CD4-positive, alpha-beta T cell (primary cell): ENCODE data around the gene KRTAP4-2. TPM values are rescaled to one million over a fixed set of nuclear protein-coding genes. Genes with fewer than 3 reads are reported as not detected.
"Not testable (repeated sequence)": the region's sequence is repeated elsewhere in the genome, so short reads cannot be mapped to it uniquely, and the experiment has no call there.

Experiments
- ATAC-seq: fragments of 200-7000 bp; cut with Tn5 transposase; one replicate; pipeline ENCODE4 v1.10.0; 2022; ENCODE audit warnings: mild to moderate bottlenecking; ENCODE audit not compliant: poor library complexity
- CTCF ChIA-PET: fragments of 350-600 bp; sonication (Branson Sonifier 250); formaldehyde crosslinking; loops from one replicate; lab custom pipeline; 2021; ENCODE audit warnings: antibody characterized with exemption, inconsistent platforms; lab: Charles Lee
- POLR2A ChIA-PET: fragments of 350-600 bp; sonication (Branson Sonifier 250); formaldehyde crosslinking; loops from one replicate; lab custom pipeline; 2021; ENCODE audit warnings: antibody characterized with exemption, inconsistent platforms; lab: Charles Lee
- DNase-seq, 14 experiments: peaks; one replicate each; pipeline ENCODE4 v3.0.0-alpha.2; 2013 to 2020; ENCODE audit warnings: mixed read lengths in 2 of 14
- H3K27ac ChIP-seq, 2 donors: one replicate each; pipeline versions ENCODE4 v1.5.1 to v1.7.0; 2013; ENCODE audit warnings: low read length in 2 of 2, low read depth in 1 of 2, mild to moderate bottlenecking in 1 of 2
- H3K27me3 ChIP-seq, 2 experiments: 1 replicate in 1 of 2; 2 replicates in 1 of 2; pipeline versions ENCODE4 v1.6.1 to v1.7.0; 2013; ENCODE audit warnings: low read length in 2 of 2, control low read depth in 1 of 2, mild to moderate bottlenecking in 1 of 2, moderate library complexity in 1 of 2; ENCODE audit not compliant: insufficient read depth in 2 of 2, control insufficient read depth in 1 of 2
- H3K36me3 ChIP-seq: one replicate; pipeline ENCODE4 v1.6.1; 2013; ENCODE audit warnings: low read length, control low read depth; ENCODE audit not compliant: insufficient read depth
- H3K4me1 ChIP-seq: one replicate; pipeline ENCODE4 v1.6.1; 2013; ENCODE audit warnings: low read length, control low read depth; ENCODE audit not compliant: insufficient read depth
- H3K4me3 ChIP-seq: one replicate; pipeline ENCODE4 v1.5.1; 2013; ENCODE audit warnings: mild to moderate bottlenecking, low read length, moderate library complexity
- H3K9me3 ChIP-seq, 2 experiments: 1 replicate in 1 of 2; 2 replicates in 1 of 2; pipeline versions ENCODE4 v1.6.1 to v1.7.0; 2013; ENCODE audit warnings: low read length in 2 of 2, mild to moderate bottlenecking in 2 of 2, control low read depth in 1 of 2, moderate library complexity in 1 of 2; ENCODE audit not compliant: control insufficient read depth in 1 of 2, insufficient read depth in 1 of 2
- H3K27ac Mint-ChIP-seq: one replicate; pipeline ENCODE4 v1.8.0; 2020; ENCODE audit warnings: mixed read lengths
- H3K27me3 Mint-ChIP-seq: one replicate; pipeline ENCODE4 v1.8.0; 2021; ENCODE audit warnings: mixed read lengths
- H3K36me3 Mint-ChIP-seq: one replicate; pipeline ENCODE4 v1.8.0; 2021; ENCODE audit warnings: low read depth, mixed read lengths
- H3K4me1 Mint-ChIP-seq: one replicate; pipeline ENCODE4 v1.8.0; 2021; ENCODE audit warnings: low read depth, mixed read lengths
- H3K4me3 Mint-ChIP-seq: one replicate; pipeline ENCODE4 v1.8.0; 2020; ENCODE audit warnings: mild to moderate bottlenecking, mixed read lengths
- H3K9me3 Mint-ChIP-seq: one replicate; pipeline ENCODE4 v1.8.0; 2020; ENCODE audit warnings: mixed read lengths
- CTCF ChIP-seq: fragments of 200-600 bp; IDR thresholded peaks from one replicate; pipeline ENCODE4 v1.8.0; 2022; ENCODE audit warnings: antibody characterized with exemption, mild to moderate bottlenecking
- intact Hi-C, 2 experiments: fragments of 100-400 bp; cut with DNase I in 1 of 2; cut with micrococcal nuclease in 1 of 2; formaldehyde crosslinking; loops; one replicate each; pipeline versions ENCODE4 v1.15.1 to v1.9.0; 2023 to 2025; cut with DNase I, micrococcal nuclease
- total RNA-seq, 174 experiments: library from RNA in 2 of 174; stranded (reverse) in 2 of 174; gene quantifications; one replicate each; pipeline ENCODE4 v1.2.3 and lab custom pipeline; 2021 to 2026

Gene KRTAP4-2
- total RNA-seq, 2 experiments from 2014 or later: not detected

- POLR2A ChIA-PET: interaction anchor here (0.9 kb wide), 1 partner anchor 10 kb away, joined by 3 read pairs; no protein-coding TSS in a partner anchor
Observed at GRCh38 chr17:41140360-41141131, 37.5 kb downstream of the KRTAP4-2 start, which contains the start of gene KRTAP4-6. Gene KRTAP4-6, minus strand, starts transcription at chr17:41140544. Its CDS starts 57 bp downstream, at chr17:41140487.

DNA sequence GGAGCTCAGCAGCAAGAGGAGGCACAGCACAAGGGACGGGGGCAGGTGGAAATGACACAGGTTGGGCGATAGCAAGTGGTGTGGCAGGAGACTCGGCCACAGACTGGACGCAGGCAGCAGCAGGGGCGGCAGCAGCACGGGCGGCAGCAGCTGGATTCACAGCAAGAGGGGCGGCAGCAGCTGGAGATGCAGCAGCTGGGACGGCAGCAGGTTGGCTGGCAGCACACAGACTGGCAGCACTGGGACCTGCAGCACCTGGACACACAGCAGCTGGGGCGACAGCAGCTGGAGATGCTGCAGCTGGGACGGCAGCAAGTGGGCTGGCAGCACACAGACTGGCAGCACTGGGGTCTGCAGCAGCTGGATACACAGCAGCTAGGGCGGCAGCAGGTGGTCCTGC, 38.2 kb downstream of the KRTAP4-2 start:
- not testable (repeated sequence) for H3K4me3 Mint-ChIP-seq
- peaks cover 19% of the 10 kb centered on the region for H3K9me3 Mint-ChIP-seq

More at GRCh38 chr17:41140360-41141131, 37.5 kb downstream of the KRTAP4-2 start, which contains the start of gene KRTAP4-6:
- TF ChIP-seq CTCF: no peak
- Mint-ChIP-seq H3K36me3 (peaks cover 19% of the 10 kb centered on the region), H3K9me3 (peaks cover 19% of the 10 kb centered on the region), H3K4me3 (no peak within 1 kb of the TSS), H3K27ac (no peak within 1 kb of the TSS), H3K4me1 (no peaks in the 10 kb centered on the region), H3K27me3 (no peaks in the 10 kb centered on the region)
- ATAC-seq (no peak), DNase-seq (no peak)
- no peak within 1 kb of the TSS for H3K4me3 ChIP-seq
- intact Hi-C loops: no loop called here
- H3K27me3 ChIP-seq: no peaks in the 10 kb centered on the region
- no peak within 1 kb of the TSS for H3K27ac ChIP-seq
- no peaks in the 10 kb centered on the region for H3K4me1 ChIP-seq
- CTCF ChIA-PET: no interaction called here
- peaks cover 14 to 16% of the 10 kb centered on the region in 2 experiments for H3K9me3 ChIP-seq
- H3K36me3 ChIP-seq: no peaks in the 10 kb centered on the region

DNA sequence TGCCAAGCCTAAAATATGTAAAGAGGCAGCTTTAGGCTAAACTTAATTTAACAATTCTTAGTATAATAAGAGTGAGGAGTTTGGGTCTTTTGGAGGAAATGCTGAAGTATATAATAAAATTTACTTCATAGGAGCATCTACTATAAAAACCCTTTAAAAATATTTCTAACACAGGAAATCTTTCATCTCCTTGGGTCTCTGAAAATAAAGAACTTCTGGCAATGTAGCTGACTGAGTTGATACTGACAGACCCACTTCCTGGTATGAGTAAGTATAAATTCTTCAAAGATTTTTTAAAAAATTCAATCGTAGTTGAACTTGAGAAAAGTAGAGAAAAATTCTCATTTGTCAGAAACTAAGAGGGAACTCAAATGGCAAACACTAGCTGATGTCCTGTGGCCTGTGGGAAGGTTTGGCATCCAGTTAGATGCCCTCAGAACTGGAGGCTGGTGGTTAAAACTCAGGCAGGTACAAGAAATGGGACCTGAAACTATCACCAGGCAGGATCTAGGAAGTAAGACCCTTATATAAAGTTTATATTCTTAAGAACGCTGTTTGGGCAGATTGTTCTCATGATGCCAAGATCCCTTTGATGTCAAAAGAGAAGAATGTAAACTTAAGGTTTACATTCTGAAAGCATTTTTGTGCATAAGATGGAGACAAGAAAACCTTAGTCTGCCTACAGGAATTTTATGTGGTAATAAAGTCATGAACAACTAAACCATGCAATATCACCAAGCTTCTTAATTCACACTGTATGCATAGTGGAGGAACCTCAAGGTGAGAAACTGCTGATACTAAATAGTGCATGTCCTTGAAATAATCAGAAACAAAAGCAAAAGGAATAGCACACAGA, 43.9 kb downstream of the KRTAP4-2 start:
- H3K36me3 ChIP-seq: no peaks in the 10 kb centered on the region
- DNase-seq (peak in 2 of 14 experiments; percentile 5 to 15), ATAC-seq (peak; percentile 34)
- Mint-ChIP-seq H3K4me3 (no peak overlapping the region), H3K36me3 (no peaks in the 10 kb centered on the region), H3K9me3 (peaks cover 3% of the 10 kb centered on the region), H3K4me1 (peaks cover 38% of the 10 kb centered on the region), H3K27ac (peak overlapping the region; percentile 25), H3K27me3 (no peaks in the 10 kb centered on the region)
- H3K27me3 ChIP-seq: no peaks in the 10 kb centered on the region
- no peaks in the 10 kb centered on the region for H3K9me3 ChIP-seq
- intact Hi-C loops: no loop called here
- ChIA-PET CTCF (interaction anchor here (0.6 kb wide), 1 partner anchor 1927 kb away, joined by 3 read pairs; no protein-coding TSS in a partner anchor), POLR2A (interaction anchor here (1.2 to 1.5 kb wide), 2 partner anchors 174 to 188 kb away, joined by 3 to 7 read pairs; partner anchors contain the start of gene KRTAP16-1)
- H3K4me1 ChIP-seq: peaks cover 5% of the 10 kb centered on the region
- no peak overlapping the region for H3K4me3 ChIP-seq
- TF ChIP-seq CTCF: no peak
- H3K27ac ChIP-seq: peak overlapping the region in 1 of 2 donors; percentile 39

More for the DNA sequence above, 38.2 kb downstream of the KRTAP4-2 start:
- CTCF ChIA-PET, H3K27ac Mint-ChIP-seq, H3K36me3 ChIP-seq, H3K27me3 ChIP-seq, H3K4me1 Mint-ChIP-seq, ATAC-seq, H3K27ac ChIP-seq, H3K4me1 ChIP-seq, H3K27me3 Mint-ChIP-seq, DNase-seq, H3K4me3 ChIP-seq: not testable (repeated sequence)
- H3K36me3 Mint-ChIP-seq: peaks cover 19% of the 10 kb centered on the region
- intact Hi-C loops: loop anchor here in 1 of 2 experiments (5.0 kb wide), 1 partner anchor 43 kb away; the partner anchor contains the start of gene KRTAP4-8
- POLR2A ChIA-PET: interaction anchor here (0.9 kb wide), 1 partner anchor 10 kb away, joined by 3 read pairs; no protein-coding TSS in a partner anchor
- H3K9me3 ChIP-seq: peaks cover 14 to 16% of the 10 kb centered on the region in 2 experiments
